Stomach smooth muscle (tissue), 2 donors: ENCODE results near the gene GPR108.

Source experiments
- H3K27ac ChIP-seq: one replicate; pipeline ENCODE4 v1.7.0; 2013; ENCODE audit warnings: mild to moderate bottlenecking, low read length, inconsistent platforms
- H3K27me3 ChIP-seq, 2 donors: one replicate each; pipeline ENCODE4 v1.7.0; 2013; ENCODE audit warnings: low read length in 2 of 2; ENCODE audit not compliant: insufficient read depth in 2 of 2, control insufficient read depth in 1 of 2
- H3K36me3 ChIP-seq, 2 donors: one replicate each; pipeline ENCODE4 v1.7.0; 2013; ENCODE audit warnings: low read length in 2 of 2; ENCODE audit not compliant: control insufficient read depth in 2 of 2, insufficient read depth in 2 of 2
- H3K4me1 ChIP-seq: one replicate; pipeline ENCODE4 v1.7.0; 2013; ENCODE audit warnings: low read length; ENCODE audit not compliant: control insufficient read depth, insufficient read depth
- H3K4me3 ChIP-seq, 2 donors: one replicate each; pipeline ENCODE4 v1.7.0; 2013; ENCODE audit warnings: low read length in 2 of 2
- H3K9ac ChIP-seq, 2 donors: one replicate each; pipeline ENCODE4 v1.7.0; 2013; ENCODE audit warnings: low read length in 2 of 2, mild to moderate bottlenecking in 1 of 2
- H3K9me3 ChIP-seq, 2 donors: one replicate each; pipeline ENCODE4 v1.7.0; 2013; ENCODE audit warnings: low read length in 2 of 2; ENCODE audit not compliant: control insufficient read depth in 2 of 2
- donor health status: healthy.
- donor health status: Pancreatic carcinoma.

GPR108 gene

DNA sequence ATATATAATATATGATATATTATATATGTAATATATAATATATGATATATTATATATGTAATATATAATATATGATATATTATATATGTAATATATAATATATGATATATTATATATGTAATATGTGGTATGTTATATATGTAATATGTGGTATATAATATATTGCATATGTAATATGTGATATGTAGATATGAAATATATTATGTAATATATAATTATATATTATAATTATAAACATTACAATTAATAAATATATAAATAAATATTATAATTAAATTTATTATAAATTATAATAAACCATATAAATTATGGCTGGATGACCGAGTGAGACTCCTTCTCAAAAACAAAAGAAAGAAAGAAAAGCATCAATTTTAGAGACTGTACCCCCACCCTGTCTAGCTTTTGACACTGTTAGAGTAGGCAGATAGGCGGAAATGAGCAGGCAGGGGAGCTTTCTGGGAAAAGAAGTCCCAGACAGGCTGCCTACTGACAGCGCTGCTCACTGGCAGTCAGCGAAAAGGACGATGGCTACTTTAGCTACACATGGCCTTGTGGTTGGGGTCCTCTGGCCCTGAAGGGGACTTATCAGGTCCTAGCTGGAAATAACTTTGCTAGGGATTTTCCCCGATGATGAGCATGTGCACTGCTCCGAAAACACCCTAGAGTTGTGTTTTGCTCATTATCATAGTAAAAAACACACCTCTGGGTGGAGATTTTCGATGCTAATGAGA lies 36.6 kb downstream of the GPR108 start:
- no peak overlapping the region for H3K27ac ChIP-seq
- no peaks in the 10 kb centered on the region for H3K36me3 ChIP-seq
- no peak overlapping the region for H3K9ac ChIP-seq
- no peak overlapping the region for H3K4me3 ChIP-seq
- H3K27me3 ChIP-seq: peaks cover 0 to 4% of the 10 kb centered on the region in 2 donors
- no peaks in the 10 kb centered on the region for H3K4me1 ChIP-seq
- H3K9me3 ChIP-seq: no peaks in the 10 kb centered on the region

DNA sequence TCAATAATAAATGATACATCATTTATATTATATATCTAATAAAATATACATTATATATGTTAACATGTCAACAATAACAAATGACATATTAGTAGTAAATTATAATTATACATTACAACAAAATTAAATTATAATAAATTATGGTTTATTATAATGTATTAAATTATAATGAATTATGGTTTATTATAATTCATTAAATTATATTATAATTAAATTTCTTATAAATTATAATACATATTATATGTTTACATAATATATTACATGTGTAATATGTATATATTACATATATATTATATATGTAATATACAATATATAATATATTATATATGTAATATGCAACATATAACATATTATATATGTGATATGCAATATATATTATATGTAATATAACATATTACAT lies 37.4 kb downstream of the GPR108 start:
- Histone ChIP-seq H3K27me3 (peaks cover 0 to 4% of the 10 kb centered on the region in 2 donors), H3K9me3 (no peaks in the 10 kb centered on the region), H3K36me3 (no peaks in the 10 kb centered on the region), H3K9ac (no peak overlapping the region), H3K4me1 (no peaks in the 10 kb centered on the region), H3K27ac (no peak overlapping the region), H3K4me3 (no peak overlapping the region)

DNA sequence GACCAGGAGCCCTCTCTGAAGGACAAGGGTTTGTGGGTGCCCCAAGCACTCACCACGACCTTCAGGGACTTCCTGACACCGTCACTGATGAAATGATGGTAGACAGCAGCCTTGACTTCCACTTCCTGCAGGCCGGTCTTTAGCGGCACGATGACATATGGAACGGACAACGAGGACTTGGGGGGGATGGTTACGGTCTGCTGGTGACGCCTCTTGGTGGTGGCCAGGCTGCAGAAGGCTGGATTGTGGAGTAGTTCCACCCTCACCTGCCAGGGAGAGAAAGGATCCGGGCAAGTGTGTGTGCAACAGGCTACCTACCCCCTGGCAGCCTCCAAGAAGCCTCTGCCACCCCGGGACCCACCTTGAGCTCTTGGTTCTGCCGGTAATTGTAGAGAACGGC lies 40.1 kb downstream of the GPR108 start:
- no peak overlapping the region for H3K4me3 ChIP-seq
- no peaks in the 10 kb centered on the region for H3K36me3 ChIP-seq

DNA sequence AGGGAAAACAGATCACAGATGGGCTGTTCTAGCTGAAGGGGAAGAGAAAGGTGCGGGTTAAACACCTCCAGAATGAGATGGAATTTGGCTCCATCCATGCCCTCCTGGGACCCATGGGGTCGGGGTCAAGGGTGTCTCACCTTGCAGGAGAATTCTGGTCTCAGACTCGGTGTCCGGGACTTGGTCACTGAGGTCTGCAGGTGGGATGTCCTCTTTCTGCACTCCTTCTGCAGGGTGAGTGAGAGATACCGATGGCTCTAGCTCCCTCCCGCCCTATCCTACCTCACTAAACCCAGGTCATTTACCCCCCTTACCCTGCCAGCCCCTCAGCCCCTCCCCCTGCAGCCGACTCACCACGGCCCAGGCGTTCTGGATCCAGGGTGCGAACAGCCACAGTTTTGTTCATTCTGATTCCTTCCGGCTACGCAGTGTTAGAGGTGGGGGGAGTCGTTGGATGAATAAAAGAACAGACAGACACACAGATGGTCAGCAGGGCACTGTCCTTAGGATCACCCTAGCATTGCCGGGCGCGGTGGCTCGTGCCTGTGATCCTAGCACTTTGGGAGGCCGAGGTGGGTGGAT lies 41.0 kb downstream of the GPR108 start:
- Histone ChIP-seq H3K9ac (no peak overlapping the region), H3K9me3 (no peaks in the 10 kb centered on the region), H3K36me3 (no peaks in the 10 kb centered on the region), H3K4me1 (no peaks in the 10 kb centered on the region), H3K27me3 (peaks cover 0 to 8% of the 10 kb centered on the region in 2 donors), H3K27ac (no peak overlapping the region), H3K4me3 (no peak overlapping the region)

More for the DNA sequence above, 40.1 kb downstream of the GPR108 start:
- Histone ChIP-seq H3K9me3 (no peaks in the 10 kb centered on the region), H3K27me3 (peaks cover 0 to 4% of the 10 kb centered on the region in 2 donors), H3K27ac (no peak overlapping the region), H3K9ac (no peak overlapping the region), H3K4me1 (no peaks in the 10 kb centered on the region)

DNA sequence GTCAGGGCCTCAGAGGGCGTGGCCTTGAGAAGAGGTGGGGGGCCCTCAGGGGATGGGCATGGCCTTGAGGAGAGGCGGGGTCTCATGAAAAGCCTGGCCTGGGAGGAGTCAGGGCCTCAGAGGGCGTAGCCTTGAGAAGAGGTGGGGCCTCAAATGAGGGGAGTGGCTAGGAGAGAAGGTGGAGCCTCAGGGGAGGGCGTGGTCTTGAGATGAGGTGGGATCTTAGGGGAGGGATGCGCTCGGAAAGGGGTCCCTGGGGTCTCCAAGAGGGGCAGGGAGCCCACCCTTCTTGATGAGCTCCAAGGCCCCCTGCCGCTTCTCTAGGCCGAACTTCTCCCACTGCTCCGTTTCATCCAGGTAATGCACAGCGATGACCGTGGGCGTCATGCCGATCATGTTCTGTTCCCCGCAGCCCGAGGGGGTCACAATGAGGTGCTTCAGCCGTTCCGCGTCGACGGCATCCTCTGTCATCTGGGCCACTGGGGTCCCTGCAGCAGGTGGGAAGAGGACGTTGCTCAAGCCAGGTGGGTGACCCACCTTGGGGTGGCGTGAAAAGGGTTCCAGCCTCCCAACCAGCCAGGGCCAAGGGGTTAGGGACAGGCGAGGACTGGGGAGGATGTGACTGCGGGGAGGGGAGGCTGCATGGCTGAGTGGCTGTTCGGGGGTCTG lies 43.1 kb downstream of the GPR108 start:
- H3K36me3 ChIP-seq: no peaks in the 10 kb centered on the region
- H3K4me3 ChIP-seq: no peak overlapping the region
- H3K9me3 ChIP-seq: no peaks in the 10 kb centered on the region
- no peak overlapping the region for H3K9ac ChIP-seq
- no peaks in the 10 kb centered on the region for H3K4me1 ChIP-seq
- H3K27me3 ChIP-seq: peaks cover 0 to 8% of the 10 kb centered on the region in 2 donors
- H3K27ac ChIP-seq: no peak overlapping the region

DNA sequence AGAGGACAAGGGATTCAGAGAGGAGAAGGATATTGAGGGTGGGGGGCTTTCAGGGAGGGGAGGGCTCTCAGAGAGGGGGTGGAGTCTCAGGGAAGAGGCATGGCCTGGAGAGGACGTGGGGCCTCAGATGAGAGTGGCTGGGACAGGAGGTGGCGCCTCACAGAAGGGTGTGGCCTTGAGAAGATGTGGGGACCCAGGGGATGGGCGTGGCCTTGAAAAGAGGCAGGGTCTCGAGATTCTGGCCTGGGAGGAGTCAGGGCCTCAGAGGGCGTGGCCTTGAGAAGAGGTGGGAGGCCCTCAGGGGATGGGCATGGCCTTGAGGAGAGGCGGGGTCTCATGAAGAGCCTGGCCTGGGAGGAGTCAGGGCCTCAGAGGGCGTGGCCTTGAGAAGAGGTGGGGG lies 43.7 kb downstream of the GPR108 start:
- Histone ChIP-seq H3K9ac (no peak overlapping the region), H3K27ac (no peak overlapping the region), H3K4me1 (no peaks in the 10 kb centered on the region), H3K36me3 (no peaks in the 10 kb centered on the region), H3K4me3 (no peak overlapping the region), H3K27me3 (peaks cover 0 to 8% of the 10 kb centered on the region in 2 donors), H3K9me3 (no peaks in the 10 kb centered on the region)

DNA sequence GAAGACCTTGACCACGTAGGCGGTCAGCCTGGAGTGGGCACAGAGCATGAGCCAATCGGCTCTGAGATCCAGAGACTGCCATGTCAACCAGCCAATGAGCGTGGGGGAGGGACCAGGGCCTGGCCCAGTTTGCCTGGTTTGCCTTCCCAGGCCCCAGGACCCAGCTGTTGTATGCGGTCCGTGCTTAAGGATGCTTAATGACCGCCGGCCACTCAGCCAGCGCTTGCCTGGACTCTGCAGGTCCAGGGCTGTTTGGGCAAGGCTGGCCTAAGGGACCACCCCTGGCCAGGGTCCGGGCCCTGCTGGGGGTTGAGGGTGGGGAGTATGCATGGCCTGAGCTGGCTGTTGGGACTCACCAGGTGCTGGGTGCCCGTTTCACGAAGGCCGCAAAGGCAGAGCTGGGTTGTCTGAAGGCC lies 44.3 kb downstream of the GPR108 start:
- Histone ChIP-seq H3K36me3 (no peaks in the 10 kb centered on the region), H3K27ac (no peak overlapping the region), H3K4me1 (no peaks in the 10 kb centered on the region), H3K27me3 (peaks cover 0 to 8% of the 10 kb centered on the region in 2 donors), H3K9me3 (no peaks in the 10 kb centered on the region), H3K9ac (no peak overlapping the region), H3K4me3 (no peak overlapping the region)

DNA sequence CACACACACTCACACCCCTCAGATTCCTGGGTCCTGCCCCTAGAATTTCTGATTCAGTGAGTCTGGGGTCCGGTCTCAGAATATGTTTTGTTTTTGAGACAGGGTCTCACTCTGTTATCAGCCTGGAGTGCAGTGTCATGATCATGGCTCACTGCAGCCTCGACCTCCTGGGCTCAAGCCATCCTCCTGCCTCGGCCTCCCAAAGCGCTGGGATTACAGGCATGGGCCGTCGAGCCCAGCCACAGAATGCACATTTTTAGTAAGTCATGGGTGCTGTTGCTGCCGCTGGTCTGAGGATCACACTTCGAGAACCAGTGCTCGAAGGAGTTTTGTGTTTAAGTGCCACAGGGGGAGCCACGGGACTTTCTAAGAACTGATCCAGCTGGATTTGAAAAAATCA lies 45.4 kb downstream of the GPR108 start:
- peaks cover 0 to 6% of the 10 kb centered on the region in 2 donors for H3K27me3 ChIP-seq
- no peaks in the 10 kb centered on the region for H3K9me3 ChIP-seq
- no peak overlapping the region for H3K4me3 ChIP-seq
- no peaks in the 10 kb centered on the region for H3K36me3 ChIP-seq
- H3K9ac ChIP-seq: no peak overlapping the region
- H3K27ac ChIP-seq: no peak overlapping the region
- H3K4me1 ChIP-seq: no peaks in the 10 kb centered on the region

DNA sequence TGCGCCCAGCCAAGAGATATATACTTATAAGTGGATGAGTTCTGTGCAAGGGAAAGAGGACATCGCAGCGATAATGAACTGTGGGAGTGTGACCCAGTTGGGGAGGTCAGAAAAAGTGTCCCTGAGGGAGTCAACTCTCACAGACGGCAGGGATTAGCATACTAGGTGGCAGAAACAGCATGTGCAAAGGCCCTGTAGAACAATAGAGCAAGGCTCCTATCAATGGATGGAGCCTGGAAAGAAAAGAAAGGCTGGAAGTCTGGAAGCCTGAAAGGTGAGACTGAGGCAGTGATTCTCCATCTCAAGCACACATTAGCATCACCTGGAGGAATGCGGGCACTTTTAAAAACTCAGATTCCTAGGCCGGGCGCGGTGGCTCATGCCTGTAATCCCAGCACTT lies 46.0 kb downstream of the GPR108 start:
- H3K27me3 ChIP-seq: peaks cover 0 to 6% of the 10 kb centered on the region in 2 donors
- H3K4me1 ChIP-seq: no peaks in the 10 kb centered on the region
- no peaks in the 10 kb centered on the region for H3K36me3 ChIP-seq
- no peak overlapping the region for H3K9ac ChIP-seq
- no peak overlapping the region for H3K4me3 ChIP-seq
- H3K27ac ChIP-seq: no peak overlapping the region
- no peaks in the 10 kb centered on the region for H3K9me3 ChIP-seq

DNA sequence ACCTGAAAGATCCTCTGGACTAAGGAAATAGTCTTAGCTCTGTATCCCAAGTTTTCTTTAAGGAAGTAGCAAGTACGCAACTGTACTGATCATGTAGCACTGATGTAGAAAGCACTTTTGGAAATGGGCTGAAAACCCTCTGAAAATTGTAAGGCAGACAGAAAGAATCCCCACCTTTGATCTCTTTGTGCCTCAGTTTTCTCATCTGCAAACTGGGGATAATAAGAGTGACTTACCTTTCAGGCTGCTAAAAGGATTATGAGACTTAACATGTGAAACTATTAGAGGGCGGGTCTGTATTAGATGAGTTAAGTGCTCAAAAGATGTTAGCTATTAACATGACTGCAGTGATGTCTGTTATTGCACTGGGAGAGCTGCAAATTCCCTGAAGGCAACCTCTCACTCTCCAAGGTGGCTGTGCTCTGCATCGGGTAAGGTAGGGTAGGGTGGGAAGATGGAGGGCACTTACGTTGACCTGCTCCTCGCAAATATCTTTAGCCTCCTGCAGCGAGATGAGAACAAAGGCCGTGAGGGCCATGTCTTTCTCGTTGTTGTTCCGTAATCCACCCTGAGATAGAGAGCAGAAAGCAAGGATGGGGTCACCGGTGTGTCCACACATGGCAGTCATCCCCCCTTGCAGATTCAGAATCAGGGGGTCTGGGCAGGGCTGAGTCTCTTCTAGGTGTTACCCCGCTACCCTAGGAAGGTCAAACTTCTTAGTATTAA lies 47.1 kb downstream of the GPR108 start:
- H3K4me1 ChIP-seq: no peaks in the 10 kb centered on the region
- no peaks in the 10 kb centered on the region for H3K9me3 ChIP-seq
- H3K9ac ChIP-seq: no peak overlapping the region
- peaks cover 0 to 6% of the 10 kb centered on the region in 2 donors for H3K27me3 ChIP-seq
- H3K4me3 ChIP-seq: no peak overlapping the region
- no peak overlapping the region for H3K27ac ChIP-seq
- H3K36me3 ChIP-seq: no peaks in the 10 kb centered on the region
